Measurements from ENCODE around the gene CIBAR2. TPM values are rescaled to one million over a fixed set of nuclear protein-coding genes. Genes with fewer than 3 reads are reported as not detected.

The CIBAR2 gene
- total RNA-seq, 2 donors from 2014 or later: not detected

DNA sequence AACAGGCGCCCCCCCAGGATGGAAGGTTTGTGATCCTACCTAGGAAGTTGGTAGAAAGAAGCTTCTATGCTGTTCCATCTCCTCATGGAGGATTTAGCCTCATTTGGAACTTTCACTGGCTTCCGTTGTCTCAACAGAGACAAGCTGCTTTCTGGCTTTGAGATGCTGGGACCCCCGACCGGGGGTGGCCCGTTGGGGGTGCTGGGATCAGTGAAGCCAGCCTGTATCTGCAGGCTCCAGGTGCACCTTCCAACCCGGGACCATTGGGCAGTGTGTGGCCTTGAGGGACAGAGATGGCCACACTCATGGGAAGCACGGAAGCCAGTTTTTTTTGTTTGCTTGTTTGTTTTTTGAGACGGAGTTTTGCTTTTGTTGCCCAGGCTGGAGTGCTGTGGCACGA, 15.4 kb downstream of the CIBAR2 start:
- no peak for DNase-seq (ENCODE audit: low spot score)
- Histone ChIP-seq H3K36me3 (no peaks in the 10 kb centered on the region), H3K4me1 (replicated peaks) (no peaks in the 10 kb centered on the region), H3K27me3 (replicated peaks; ENCODE audit: insufficient read depth) (no peaks in the 10 kb centered on the region), H3K4me3 (no peak overlapping the region), H3K9me3 (no peaks in the 10 kb centered on the region), H3K27ac (no peak overlapping the region)
- WGBS: 82% methylated on average over 9 of the region's 9 CpGs
- intact Hi-C loops (cut with DNase I): no loop called here
- TF ChIP-seq, protein P1, sequence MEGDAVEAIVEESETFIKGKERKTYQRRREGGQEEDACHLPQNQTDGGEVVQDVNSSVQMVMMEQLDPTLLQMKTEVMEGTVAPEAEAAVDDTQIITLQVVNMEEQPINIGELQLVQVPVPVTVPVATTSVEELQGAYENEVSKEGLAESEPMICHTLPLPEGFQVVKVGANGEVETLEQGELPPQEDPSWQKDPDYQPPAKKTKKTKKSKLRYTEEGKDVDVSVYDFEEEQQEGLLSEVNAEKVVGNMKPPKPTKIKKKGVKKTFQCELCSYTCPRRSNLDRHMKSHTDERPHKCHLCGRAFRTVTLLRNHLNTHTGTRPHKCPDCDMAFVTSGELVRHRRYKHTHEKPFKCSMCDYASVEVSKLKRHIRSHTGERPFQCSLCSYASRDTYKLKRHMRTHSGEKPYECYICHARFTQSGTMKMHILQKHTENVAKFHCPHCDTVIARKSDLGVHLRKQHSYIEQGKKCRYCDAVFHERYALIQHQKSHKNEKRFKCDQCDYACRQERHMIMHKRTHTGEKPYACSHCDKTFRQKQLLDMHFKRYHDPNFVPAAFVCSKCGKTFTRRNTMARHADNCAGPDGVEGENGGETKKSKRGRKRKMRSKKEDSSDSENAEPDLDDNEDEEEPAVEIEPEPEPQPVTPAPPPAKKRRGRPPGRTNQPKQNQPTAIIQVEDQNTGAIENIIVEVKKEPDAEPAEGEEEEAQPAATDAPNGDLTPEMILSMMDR (IDR thresholded peaks at IDR 0.05): no peak
- TF ChIP-seq POLR2AphosphoS5 (IDR thresholded peaks at IDR 0.05) (no peak), POLR2A (IDR thresholded peaks at IDR 0.05) (no peak)

DNA sequence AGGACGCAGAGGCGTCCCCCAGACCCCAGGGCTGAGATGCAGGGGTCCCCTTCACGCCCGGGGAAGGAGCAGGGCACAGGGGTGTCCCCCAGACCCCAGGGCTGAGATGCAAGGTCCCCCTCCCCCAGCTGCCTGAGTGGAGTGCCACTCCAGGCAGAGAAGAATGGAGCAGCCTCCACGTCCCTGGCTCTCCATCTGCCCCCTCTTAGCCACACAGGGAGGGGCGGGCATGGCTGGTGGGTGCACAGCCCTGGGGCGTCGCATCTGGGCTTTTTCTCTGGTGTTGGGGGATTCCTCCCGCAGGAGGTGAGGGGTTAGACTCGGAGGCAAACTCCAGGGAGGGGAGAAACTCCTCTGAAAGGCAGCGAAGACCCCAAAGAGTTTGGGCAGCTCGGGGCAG, 17.5 kb downstream of the CIBAR2 start:
- Histone ChIP-seq H3K27ac (no peak overlapping the region), H3K4me1 (replicated peaks) (peaks cover 3% of the 10 kb centered on the region), H3K4me3 (no peak overlapping the region), H3K27me3 (replicated peaks; ENCODE audit: insufficient read depth) (no peaks in the 10 kb centered on the region), H3K9me3 (no peaks in the 10 kb centered on the region), H3K36me3 (no peaks in the 10 kb centered on the region)
- WGBS: 86% methylated on average over 12 of the region's 12 CpGs
- TF ChIP-seq POLR2A (IDR thresholded peaks at IDR 0.05): no peak
- no peak for TF ChIP-seq POLR2AphosphoS5 (IDR thresholded peaks at IDR 0.05)
- TF ChIP-seq, protein P1 (IDR thresholded peaks at IDR 0.05): no peak
- intact Hi-C loops (cut with DNase I): no loop called here
- no peak for DNase-seq (ENCODE audit: low spot score)

DNA sequence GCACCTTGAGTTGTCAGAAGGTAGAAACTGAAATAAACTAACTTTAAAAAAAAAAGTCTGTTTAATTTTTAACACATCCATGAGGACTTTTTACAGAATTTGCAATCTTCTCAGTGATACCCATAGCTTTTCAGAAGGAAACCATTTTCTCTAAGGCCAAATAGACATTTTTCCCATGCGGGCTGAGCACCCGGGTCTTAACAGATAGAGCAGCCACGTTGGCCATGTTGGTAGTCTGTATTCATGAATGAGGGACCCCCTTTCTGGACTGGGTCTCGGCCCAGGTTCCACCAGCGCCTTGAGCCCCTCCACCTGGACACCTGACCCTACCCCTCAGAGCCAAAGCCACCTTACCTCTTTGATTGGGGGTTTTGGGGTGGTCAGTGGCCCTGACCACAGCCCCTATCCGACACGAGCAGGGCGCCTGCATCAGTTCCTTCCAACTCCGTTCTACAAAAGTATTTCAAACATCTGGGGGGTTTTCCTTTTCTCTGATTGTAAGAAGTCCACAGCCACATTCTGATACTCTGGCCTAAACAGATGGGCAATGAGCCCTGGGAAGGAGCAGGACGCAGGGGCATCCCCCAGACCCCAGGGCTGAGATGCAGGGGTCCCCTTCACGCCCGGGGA, 18.0 kb downstream of the CIBAR2 start:
- Histone ChIP-seq H3K27me3 (replicated peaks; ENCODE audit: insufficient read depth) (no peaks in the 10 kb centered on the region), H3K9me3 (no peaks in the 10 kb centered on the region), H3K4me1 (replicated peaks) (peaks cover 6% of the 10 kb centered on the region), H3K27ac (no peak overlapping the region), H3K36me3 (no peaks in the 10 kb centered on the region), H3K4me3 (no peak overlapping the region)
- no peak for DNase-seq (ENCODE audit: low spot score)
- intact Hi-C loops (cut with DNase I): no loop called here
- WGBS: 87% methylated on average over 12 of the region's 12 CpGs
- TF ChIP-seq POLR2AphosphoS5 (IDR thresholded peaks at IDR 0.05) (no peak), POLR2A (IDR thresholded peaks at IDR 0.05) (no peak)
- TF ChIP-seq, protein P1 (IDR thresholded peaks at IDR 0.05): no peak

DNA sequence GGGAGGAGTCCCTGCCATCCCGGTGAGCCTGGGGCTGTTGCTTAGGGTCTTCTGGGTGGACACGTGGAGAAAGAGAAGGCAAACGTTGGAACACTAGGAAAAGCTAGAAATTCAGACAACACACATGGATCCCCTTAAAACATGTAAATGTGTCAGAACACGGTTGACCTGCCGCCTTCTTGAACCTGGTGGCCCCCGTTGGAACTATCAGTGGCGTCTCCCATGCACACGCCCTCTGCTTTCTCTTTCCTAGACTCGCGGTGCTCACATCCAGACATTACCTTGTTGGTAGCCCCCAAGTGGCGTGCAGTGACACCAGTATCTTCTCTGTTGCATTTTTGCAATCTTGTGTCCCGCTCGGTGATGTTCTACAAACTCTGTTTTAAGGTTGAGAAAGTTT, 18.6 kb downstream of the CIBAR2 start:
- intact Hi-C loops (cut with DNase I): no loop called here
- H3K9me3 ChIP-seq: no peaks in the 10 kb centered on the region
- H3K27me3 ChIP-seq (replicated peaks; ENCODE audit: insufficient read depth): no peaks in the 10 kb centered on the region
- H3K4me1 ChIP-seq (replicated peaks): peaks cover 6% of the 10 kb centered on the region
- H3K4me3 ChIP-seq: no peak overlapping the region
- no peak overlapping the region for H3K27ac ChIP-seq
- TF ChIP-seq, protein P1 (IDR thresholded peaks at IDR 0.05): no peak
- no peak for TF ChIP-seq POLR2A (IDR thresholded peaks at IDR 0.05)
- no peak for TF ChIP-seq POLR2AphosphoS5 (IDR thresholded peaks at IDR 0.05)
- 87% methylated on average over 13 of the region's 13 CpGs for WGBS
- DNase-seq (ENCODE audit: low spot score): no peak
- H3K36me3 ChIP-seq: no peaks in the 10 kb centered on the region

DNA sequence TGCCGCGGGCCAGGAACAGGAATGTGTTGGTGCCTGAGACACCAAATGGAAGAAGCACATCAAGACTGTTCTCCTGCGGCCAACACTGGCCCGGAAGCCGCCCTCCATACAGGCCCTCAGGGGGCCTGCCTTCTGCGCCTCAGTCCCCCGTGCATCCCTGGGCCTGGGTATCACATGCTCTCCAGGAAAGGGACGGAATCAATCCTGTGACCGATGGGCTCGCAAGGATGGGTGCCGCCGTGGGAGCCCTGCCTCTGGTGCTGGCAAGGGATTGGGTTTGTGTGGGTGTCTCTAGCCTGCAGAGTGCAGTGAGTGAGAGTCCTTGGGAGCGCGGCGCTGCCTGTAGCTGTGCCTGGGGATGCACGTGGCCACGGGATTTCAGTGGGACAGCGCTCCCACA, 19.4 kb downstream of the CIBAR2 start:
- intact Hi-C loops (cut with DNase I): no loop called here
- 91% methylated on average over 18 of the region's 18 CpGs for WGBS

More for the DNA sequence above, 19.4 kb downstream of the CIBAR2 start:
- Histone ChIP-seq H3K27me3 (replicated peaks; ENCODE audit: insufficient read depth) (no peaks in the 10 kb centered on the region), H3K9me3 (no peaks in the 10 kb centered on the region), H3K27ac (no peak overlapping the region), H3K36me3 (no peaks in the 10 kb centered on the region), H3K4me3 (no peak overlapping the region), H3K4me1 (replicated peaks) (peaks cover 6% of the 10 kb centered on the region)
- TF ChIP-seq POLR2A (IDR thresholded peaks at IDR 0.05): no peak
- TF ChIP-seq, protein P1 (IDR thresholded peaks at IDR 0.05): no peak
- DNase-seq (ENCODE audit: low spot score): no peak
